HepG2 (cell line): ENCODE measurements around the gene HEXIM1. TPM values are rescaled to one million over a fixed set of nuclear protein-coding genes. Genes with fewer than 3 reads are reported as not detected.

Experiments
- ATM ChIP-seq: fragments of 450-650 bp; IDR thresholded peaks from 2 replicates; pipeline ENCODE4 v1.7.1; 2017; ENCODE audit warnings: mild to moderate bottlenecking, borderline replicate concordance
- GATAD1 ChIP-seq: IDR thresholded peaks from 2 replicates; pipeline ENCODE4 v1.6.1; 2016; ENCODE audit warnings: missing genetic modification reagents, missing compliant biosample characterization
- GLI4 ChIP-seq: sonication (generic); formaldehyde crosslinking; IDR thresholded peaks from 2 replicates; pipeline ENCODE4 v1.5.1; 2020; ENCODE audit warnings: missing genetic modification reagents, mild to moderate bottlenecking, moderate library complexity, borderline replicate concordance
- GPN1 ChIP-seq: sonication (generic); formaldehyde crosslinking; IDR thresholded peaks from 2 replicates; pipeline ENCODE4 v1.5.1; 2020; ENCODE audit warnings: missing genetic modification reagents, borderline replicate concordance
- KLF11 ChIP-seq: IDR thresholded peaks from 2 replicates; pipeline ENCODE4 v1.6.1; 2016; ENCODE audit warnings: missing compliant biosample characterization
- KLF15 ChIP-seq: sonication (generic); formaldehyde crosslinking; IDR thresholded peaks from 2 replicates; pipeline ENCODE4 v1.8.1; 2023; ENCODE audit warnings: borderline replicate concordance, mild to moderate bottlenecking, inconsistent platforms, missing genetic modification reagents, mixed read lengths
- MYC ChIP-seq: sonication (generic); formaldehyde crosslinking; IDR thresholded peaks from 2 replicates; pipeline ENCODE4 v1.9.0; 2021; ENCODE audit warnings: missing genetic modification reagents, borderline replicate concordance
- PREB ChIP-seq: sonication (generic); formaldehyde crosslinking; IDR thresholded peaks from 2 replicates; pipeline ENCODE4 v1.4.0; 2020; ENCODE audit warnings: missing genetic modification reagents
- SRY ChIP-seq: sonication (generic); formaldehyde crosslinking; IDR thresholded peaks from 2 replicates; pipeline ENCODE4 v1.8.0; 2022; ENCODE audit warnings: mild to moderate bottlenecking, missing genetic modification reagents
- ZNF143 ChIP-seq: sonication (generic); formaldehyde crosslinking; IDR thresholded peaks from 2 replicates; pipeline ENCODE4 v1.4.0; 2020; ENCODE audit warnings: missing genetic modification reagents
- ZNF280D ChIP-seq: sonication (generic); formaldehyde crosslinking; IDR thresholded peaks from 2 replicates; pipeline ENCODE4 v1.5.1; 2020; ENCODE audit warnings: mild to moderate bottlenecking, missing genetic modification reagents
- ZNF703 ChIP-seq: sonication (generic); formaldehyde crosslinking; IDR thresholded peaks from 2 replicates; pipeline ENCODE4 v1.5.1; 2020; ENCODE audit warnings: missing genetic modification reagents, mild to moderate bottlenecking, moderate library complexity, borderline replicate concordance
- ZNF749 ChIP-seq: sonication (generic); formaldehyde crosslinking; IDR thresholded peaks from 2 replicates; pipeline ENCODE4 v1.8.0; 2022; ENCODE audit warnings: mild to moderate bottlenecking, missing genetic modification reagents, moderate library complexity, borderline replicate concordance
- ZSCAN25 ChIP-seq: sonication (generic); formaldehyde crosslinking; IDR thresholded peaks from 2 replicates; pipeline ENCODE4 v1.8.0; 2022; ENCODE audit warnings: mild to moderate bottlenecking, missing genetic modification reagents
- polyA plus RNA-seq, 8 experiments: library from polyadenylated mRNA; depleted of rRNA in 3 of 8; stranded (reverse) in 7 of 8; unstranded in 1 of 8; fragments of >200 nt; fragmentation: Illumina TruSeq in 4 of 8; extraction: Trizol in 4 of 8; gene quantifications; 2 replicates each; pipeline versions ENCODE4 v1.2.1 to v1.2.3, GENCODE V29; 2011 to 2016; ENCODE audit warnings: low read depth in 4 of 8, missing spikeins in 1 of 8, mixed read lengths in 1 of 8; ENCODE audit not compliant: insufficient read depth in 1 of 8
- total RNA-seq, 5 experiments: library from RNA; depleted of rRNA; stranded (reverse); fragments of >200 nt; fragmentation: Illumina TruSeq; extraction: Trizol; gene quantifications; 2 replicates each; pipeline ENCODE4 v1.2.3, GENCODE V29; 2016; ENCODE audit warnings: low read depth in 1 of 5
- TF ChIP-seq, protein P1 (sequence below): IDR thresholded peaks from 2 replicates; pipeline ENCODE4 v1.6.1; 2012; ENCODE audit warnings: low read length, improper control_type of control experiment
- TF ChIP-seq, protein P2 (sequence below): sonication (generic); formaldehyde crosslinking; IDR thresholded peaks from 2 replicates; pipeline ENCODE4 v1.5.0; 2020; ENCODE audit warnings: mild to moderate bottlenecking, missing genetic modification reagents, moderate library complexity
- TF ChIP-seq, protein P3 (sequence below): sonication (generic); formaldehyde crosslinking; IDR thresholded peaks from 2 replicates; pipeline ENCODE4 v1.5.0; 2020; ENCODE audit warnings: mild to moderate bottlenecking, missing genetic modification reagents

The HEXIM1 gene
- total and polyA plus RNA-seq, 2 of the 13 experiments (the other 11 are each of a cell fraction or from before 2014, with no cell fraction given): 10.5 to 16.6 TPM

DNA sequence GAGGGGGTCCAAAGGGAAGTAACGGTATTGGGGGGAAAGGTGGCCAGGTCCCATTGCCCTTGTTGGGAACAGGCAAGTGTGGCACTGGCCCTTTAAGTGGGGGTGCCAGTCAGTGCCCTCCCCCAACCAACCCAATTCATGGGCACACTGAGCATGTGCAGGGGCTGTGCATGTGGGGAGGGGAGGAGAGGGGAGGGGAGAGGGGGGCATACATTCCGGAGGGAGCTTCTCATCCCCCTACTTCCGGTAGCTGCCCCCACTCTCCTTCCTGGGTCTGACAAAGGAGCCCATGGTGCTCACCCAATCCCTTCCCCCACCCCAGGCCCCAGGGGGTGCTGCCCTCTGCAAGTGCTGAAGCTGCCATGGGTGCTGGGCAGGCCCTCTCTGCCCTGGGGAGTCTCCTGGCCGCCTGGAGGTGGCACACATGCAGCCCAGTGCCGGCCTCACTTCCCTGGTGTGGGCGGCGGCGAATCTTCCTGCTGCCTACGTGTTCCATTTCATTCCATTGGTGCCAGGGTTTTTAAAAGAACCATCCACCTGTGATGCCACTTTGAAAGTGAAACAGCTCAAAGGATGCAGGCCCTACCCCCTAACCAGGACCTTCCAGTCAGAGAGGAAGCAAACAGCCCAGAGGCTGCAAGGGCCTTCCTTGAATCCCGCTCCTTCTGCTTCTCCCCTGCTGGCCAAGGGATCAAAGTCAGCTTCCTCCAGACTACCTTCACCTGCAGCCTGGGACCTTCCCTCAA is 24.4 kb downstream of the HEXIM1 start (continued):
- TF ChIP-seq ZNF280D (CRISPR knock-in tag): 0 out of 2 replicates have a peak, but pooled peaks have one; percentile 17
- no peak for TF ChIP-seq KLF15
- TF ChIP-seq, protein P1, sequence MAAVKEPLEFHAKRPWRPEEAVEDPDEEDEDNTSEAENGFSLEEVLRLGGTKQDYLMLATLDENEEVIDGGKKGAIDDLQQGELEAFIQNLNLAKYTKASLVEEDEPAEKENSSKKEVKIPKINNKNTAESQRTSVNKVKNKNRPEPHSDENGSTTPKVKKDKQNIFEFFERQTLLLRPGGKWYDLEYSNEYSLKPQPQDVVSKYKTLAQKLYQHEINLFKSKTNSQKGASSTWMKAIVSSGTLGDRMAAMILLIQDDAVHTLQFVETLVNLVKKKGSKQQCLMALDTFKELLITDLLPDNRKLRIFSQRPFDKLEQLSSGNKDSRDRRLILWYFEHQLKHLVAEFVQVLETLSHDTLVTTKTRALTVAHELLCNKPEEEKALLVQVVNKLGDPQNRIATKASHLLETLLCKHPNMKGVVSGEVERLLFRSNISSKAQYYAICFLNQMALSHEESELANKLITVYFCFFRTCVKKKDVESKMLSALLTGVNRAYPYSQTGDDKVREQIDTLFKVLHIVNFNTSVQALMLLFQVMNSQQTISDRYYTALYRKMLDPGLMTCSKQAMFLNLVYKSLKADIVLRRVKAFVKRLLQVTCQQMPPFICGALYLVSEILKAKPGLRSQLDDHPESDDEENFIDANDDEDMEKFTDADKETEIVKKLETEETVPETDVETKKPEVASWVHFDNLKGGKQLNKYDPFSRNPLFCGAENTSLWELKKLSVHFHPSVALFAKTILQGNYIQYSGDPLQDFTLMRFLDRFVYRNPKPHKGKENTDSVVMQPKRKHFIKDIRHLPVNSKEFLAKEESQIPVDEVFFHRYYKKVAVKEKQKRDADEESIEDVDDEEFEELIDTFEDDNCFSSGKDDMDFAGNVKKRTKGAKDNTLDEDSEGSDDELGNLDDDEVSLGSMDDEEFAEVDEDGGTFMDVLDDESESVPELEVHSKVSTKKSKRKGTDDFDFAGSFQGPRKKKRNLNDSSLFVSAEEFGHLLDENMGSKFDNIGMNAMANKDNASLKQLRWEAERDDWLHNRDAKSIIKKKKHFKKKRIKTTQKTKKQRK: no peak
- peak; percentile 84 for TF ChIP-seq MYC
- TF ChIP-seq PREB (CRISPR knock-in tag): no peak
- TF ChIP-seq GATAD1: peak; percentile 51; the same call in 1 of the 2 replicates
- no peak for TF ChIP-seq GPN1 (CRISPR knock-in tag)
- TF ChIP-seq, protein P2, sequence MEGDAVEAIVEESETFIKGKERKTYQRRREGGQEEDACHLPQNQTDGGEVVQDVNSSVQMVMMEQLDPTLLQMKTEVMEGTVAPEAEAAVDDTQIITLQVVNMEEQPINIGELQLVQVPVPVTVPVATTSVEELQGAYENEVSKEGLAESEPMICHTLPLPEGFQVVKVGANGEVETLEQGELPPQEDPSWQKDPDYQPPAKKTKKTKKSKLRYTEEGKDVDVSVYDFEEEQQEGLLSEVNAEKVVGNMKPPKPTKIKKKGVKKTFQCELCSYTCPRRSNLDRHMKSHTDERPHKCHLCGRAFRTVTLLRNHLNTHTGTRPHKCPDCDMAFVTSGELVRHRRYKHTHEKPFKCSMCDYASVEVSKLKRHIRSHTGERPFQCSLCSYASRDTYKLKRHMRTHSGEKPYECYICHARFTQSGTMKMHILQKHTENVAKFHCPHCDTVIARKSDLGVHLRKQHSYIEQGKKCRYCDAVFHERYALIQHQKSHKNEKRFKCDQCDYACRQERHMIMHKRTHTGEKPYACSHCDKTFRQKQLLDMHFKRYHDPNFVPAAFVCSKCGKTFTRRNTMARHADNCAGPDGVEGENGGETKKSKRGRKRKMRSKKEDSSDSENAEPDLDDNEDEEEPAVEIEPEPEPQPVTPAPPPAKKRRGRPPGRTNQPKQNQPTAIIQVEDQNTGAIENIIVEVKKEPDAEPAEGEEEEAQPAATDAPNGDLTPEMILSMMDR: peak; percentile 51
- no peak for TF ChIP-seq SRY
- peak; percentile 58; the same call in 1 of the 2 replicates for TF ChIP-seq KLF11 (CRISPR knock-in tag)
- TF ChIP-seq ZNF143 (CRISPR knock-in tag): peak; percentile 48; the same call in 1 of the 2 replicates
- TF ChIP-seq, protein P3, sequence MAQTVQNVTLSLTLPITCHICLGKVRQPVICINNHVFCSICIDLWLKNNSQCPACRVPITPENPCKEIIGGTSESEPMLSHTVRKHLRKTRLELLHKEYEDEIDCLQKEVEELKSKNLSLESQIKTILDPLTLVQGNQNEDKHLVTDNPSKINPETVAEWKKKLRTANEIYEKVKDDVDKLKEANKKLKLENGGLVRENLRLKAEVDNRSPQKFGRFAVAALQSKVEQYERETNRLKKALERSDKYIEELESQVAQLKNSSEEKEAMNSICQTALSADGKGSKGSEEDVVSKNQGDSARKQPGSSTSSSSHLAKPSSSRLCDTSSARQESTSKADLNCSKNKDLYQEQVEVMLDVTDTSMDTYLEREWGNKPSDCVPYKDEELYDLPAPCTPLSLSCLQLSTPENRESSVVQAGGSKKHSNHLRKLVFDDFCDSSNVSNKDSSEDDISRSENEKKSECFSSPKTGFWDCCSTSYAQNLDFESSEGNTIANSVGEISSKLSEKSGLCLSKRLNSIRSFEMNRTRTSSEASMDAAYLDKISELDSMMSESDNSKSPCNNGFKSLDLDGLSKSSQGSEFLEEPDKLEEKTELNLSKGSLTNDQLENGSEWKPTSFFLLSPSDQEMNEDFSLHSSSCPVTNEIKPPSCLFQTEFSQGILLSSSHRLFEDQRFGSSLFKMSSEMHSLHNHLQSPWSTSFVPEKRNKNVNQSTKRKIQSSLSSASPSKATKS (CRISPR knock-in tag): no peak
- peak; percentile 94 for TF ChIP-seq ZSCAN25 (CRISPR knock-in tag)
- no peak for TF ChIP-seq ZNF749 (CRISPR knock-in tag)
- TF ChIP-seq ATM: no peak
- TF ChIP-seq ZNF703 (CRISPR knock-in tag): no peak
- no peak for TF ChIP-seq GLI4
